IMR-90 (cell line): Measurements from ENCODE around the gene DOC2B. TPM values are rescaled to one million over a fixed set of nuclear protein-coding genes. Genes with fewer than 3 reads are reported as not detected.

Source experiments
- ATAC-seq: fragments of 200-7000 bp; cut with Tn5 transposase; 2 replicates; pipeline ENCODE4 v1.9.1; 2020; ENCODE audit warnings: low read depth, mild to moderate bottlenecking, moderate library complexity
- BruUV-seq: library from RNA; stranded (reverse); fragments of 400-500 nt; replicated peaks from 2 replicates; lab custom pipeline; 2021; lab: Mats Ljungman, UMichigan
- CTCF ChIA-PET: fragments of 300-600 bp; formaldehyde crosslinking; extraction: SDS; loops from one replicate; lab custom pipeline; 2021; ENCODE audit warnings: antibody characterized with exemption; lab: Yijun Ruan, JAX
- POLR2A ChIA-PET: fragments of 300-600 bp; sonication (Branson Sonifier 250); formaldehyde crosslinking; loops from one replicate; lab custom pipeline; 2022; ENCODE audit warnings: antibody characterized with exemption; ENCODE audit not compliant: unreplicated experiment; lab: Charles Lee
- DNase-seq: peaks from one replicate; pipeline ENCODE4 v3.0.0; 2013
- H2AFZ ChIP-seq: replicated peaks from 2 replicates; pipeline ENCODE3; 2013; ENCODE audit warnings: low read length, mild to moderate bottlenecking; ENCODE audit not compliant: poor library complexity
- H2AK5ac ChIP-seq: 2 replicates; pipeline ENCODE4 v1.6.1; 2013; ENCODE audit warnings: low read depth, low read length, inconsistent platforms
- H2AK9ac ChIP-seq: replicated peaks from 2 replicates; pipeline ENCODE3; 2013; ENCODE audit warnings: mild to moderate bottlenecking, low read depth, low read length, moderate library complexity; ENCODE audit not compliant: poor library complexity
- H2BK120ac ChIP-seq: 2 replicates; pipeline ENCODE4 v1.6.1; 2013; ENCODE audit warnings: low read depth, low read length, inconsistent platforms
- H2BK15ac ChIP-seq: 3 replicates; pipeline ENCODE4 v1.6.1; 2013; ENCODE audit warnings: low read depth, low read length, inconsistent platforms
- H2BK20ac ChIP-seq: 2 replicates; pipeline ENCODE4 v1.6.1; 2013; ENCODE audit warnings: low read depth, mild to moderate bottlenecking, inconsistent platforms, low read length, moderate library complexity
- H2BK5ac ChIP-seq: 2 replicates; pipeline ENCODE4 v1.6.1; 2013; ENCODE audit warnings: mild to moderate bottlenecking, low read depth, low read length, inconsistent platforms; ENCODE audit not compliant: poor library complexity, severe bottlenecking
- H3K14ac ChIP-seq: replicated peaks from 2 replicates; pipeline ENCODE4 v1.6.1; 2013; ENCODE audit warnings: low read depth, low read length, inconsistent platforms
- H3K18ac ChIP-seq: 2 replicates; pipeline ENCODE4 v1.6.1; 2013; ENCODE audit warnings: low read depth, low read length, control low read depth
- H3K23ac ChIP-seq: 2 replicates; pipeline ENCODE4 v1.6.1; 2013; ENCODE audit warnings: low read depth, low read length, inconsistent platforms
- H3K27ac ChIP-seq: 2 replicates; pipeline ENCODE4 v1.5.1; 2013; ENCODE audit warnings: mild to moderate bottlenecking, control low read depth, low read length; ENCODE audit not compliant: insufficient read depth
- H3K27me3 ChIP-seq: 2 replicates; pipeline ENCODE4 v1.6.1; 2013; ENCODE audit warnings: low read length; ENCODE audit not compliant: control insufficient read depth, insufficient read depth
- H3K36me3 ChIP-seq: 2 replicates; pipeline ENCODE4 v1.6.1; 2013; ENCODE audit warnings: low read length, mixed read lengths; ENCODE audit not compliant: control insufficient read depth, insufficient read depth
- H3K4ac ChIP-seq: 2 replicates; pipeline ENCODE4 v1.6.1; 2013; ENCODE audit warnings: low read depth, low read length, inconsistent platforms
- H3K4me1 ChIP-seq: 2 replicates; pipeline ENCODE4 v1.6.1; 2013; ENCODE audit warnings: low read length, mixed read lengths; ENCODE audit not compliant: control insufficient read depth, insufficient read depth
- H3K4me2 ChIP-seq: 2 replicates; pipeline ENCODE4 v1.6.1; 2013; ENCODE audit warnings: low read depth, mild to moderate bottlenecking, control low read depth, low read length, moderate library complexity
- H3K4me3 ChIP-seq: 2 replicates; pipeline ENCODE4 v1.5.1; 2013; ENCODE audit warnings: low read depth, mild to moderate bottlenecking, control low read depth, low read length, moderate library complexity; ENCODE audit not compliant: insufficient read depth
- H3K56ac ChIP-seq: 2 replicates; pipeline ENCODE4 v1.6.1; 2013; ENCODE audit warnings: low read length, inconsistent platforms; ENCODE audit not compliant: insufficient read depth; ENCODE audit errors: extremely low read depth
- H3K79me1 ChIP-seq, 2 experiments: 2 replicates each; pipeline ENCODE4 v1.6.1; 2013; ENCODE audit warnings: low read length in 2 of 2, inconsistent platforms in 1 of 2, low read depth in 1 of 2
- H3K9ac ChIP-seq: 2 replicates; pipeline ENCODE4 v1.6.1; 2013; ENCODE audit warnings: low read depth, low read length, control low read depth
- H3K9me1 ChIP-seq: 2 replicates; pipeline ENCODE4 v1.6.1; 2013; ENCODE audit warnings: low read length, inconsistent platforms; ENCODE audit not compliant: insufficient read depth
- H3K9me3 ChIP-seq: 2 replicates; pipeline ENCODE4 v1.6.1; 2013; ENCODE audit warnings: low read length; ENCODE audit not compliant: control insufficient read depth, insufficient read depth
- H4K20me1 ChIP-seq: 2 replicates; pipeline ENCODE4 v1.6.1; 2013; ENCODE audit warnings: low read length, inconsistent platforms; ENCODE audit not compliant: insufficient read depth
- H4K5ac ChIP-seq: 2 replicates; pipeline ENCODE4 v1.6.1; 2013; ENCODE audit warnings: mild to moderate bottlenecking, low read depth, low read length, control low read depth
- H4K8ac ChIP-seq, 2 experiments: 2 replicates each; pipeline ENCODE4 v1.6.1; 2013; ENCODE audit warnings: low read depth in 2 of 2, low read length in 2 of 2, control low read depth in 1 of 2, inconsistent platforms in 1 of 2
- H4K91ac ChIP-seq: 2 replicates; pipeline ENCODE4 v1.6.1; 2013; ENCODE audit warnings: low read depth, low read length, inconsistent platforms; ENCODE audit not compliant: insufficient read depth
- BHLHE40 ChIP-seq: fragments of 150-350 bp; IDR thresholded peaks from 2 replicates; pipeline ENCODE4 v1.6.1; 2016; ENCODE audit warnings: mild to moderate bottlenecking, low read depth, low read length
- CEBPB ChIP-seq: IDR thresholded peaks from 2 replicates; pipeline ENCODE4 v1.6.1; 2012; ENCODE audit warnings: low read depth, low read length, improper control_type of control experiment
- CHD1 ChIP-seq: IDR thresholded peaks from 2 replicates; pipeline ENCODE4 v1.6.1; 2012; ENCODE audit warnings: low read depth, low read length, improper control_type of control experiment
- ELK1 ChIP-seq: fragments of 150-350 bp; IDR thresholded peaks from 2 replicates; pipeline ENCODE4 v1.6.1; 2016; ENCODE audit warnings: low read depth, mild to moderate bottlenecking, low read length, moderate library complexity, borderline replicate concordance
- FOS ChIP-seq: fragments of 150-350 bp; IDR thresholded peaks from 2 replicates; pipeline ENCODE4 v1.6.1; 2016; ENCODE audit warnings: low read depth, low read length
- MAFK ChIP-seq: IDR thresholded peaks from 2 replicates; pipeline ENCODE4 v1.6.1; 2012; ENCODE audit warnings: low read depth, low read length, improper control_type of control experiment
- MAZ ChIP-seq: IDR thresholded peaks from 2 replicates; pipeline ENCODE4 v1.6.1; 2012; ENCODE audit warnings: low read depth, mild to moderate bottlenecking, low read length, improper control_type of control experiment, moderate library complexity, borderline replicate concordance
- MXI1 ChIP-seq: IDR thresholded peaks from 2 replicates; pipeline ENCODE4 v1.6.1; 2012; ENCODE audit warnings: low read depth, mild to moderate bottlenecking, low read length, moderate library complexity, borderline replicate concordance
- POLR2A ChIP-seq: IDR thresholded peaks from 2 replicates; pipeline ENCODE4 v1.6.1; 2012; ENCODE audit warnings: mild to moderate bottlenecking, low read depth, low read length
- RAD21 ChIP-seq: IDR thresholded peaks from 2 replicates; pipeline ENCODE4 v1.6.1; 2012; ENCODE audit warnings: low read length, improper control_type of control experiment
- RCOR1 ChIP-seq: IDR thresholded peaks from 2 replicates; pipeline ENCODE4 v1.6.1; 2012; ENCODE audit warnings: mild to moderate bottlenecking, low read length, improper control_type of control experiment; ENCODE audit not compliant: insufficient replicate concordance
- SMC3 ChIP-seq: fragments of 150-350 bp; IDR thresholded peaks from 2 replicates; pipeline ENCODE4 v1.6.1; 2016; ENCODE audit warnings: low read depth, mild to moderate bottlenecking, antibody characterized with exemption, low read length, moderate library complexity
- USF2 ChIP-seq: fragments of 150-350 bp; IDR thresholded peaks from 2 replicates; pipeline ENCODE4 v1.6.1; 2017; ENCODE audit warnings: mild to moderate bottlenecking, antibody characterized with exemption, low read length, low read depth
- WGBS, 2 experiments: methylation state at CpG; one replicate each; pipeline versions ENCODE4 v1.1.5 to v1.1.7; 2013; ENCODE audit warnings: missing lambda C conversion rate in 2 of 2; ENCODE audit not compliant: insufficient read length in 1 of 2; ENCODE audit errors: extremely low coverage in 2 of 2; 5-methylcytosine and 5-hydroxymethylcytosine counted together
- dilution Hi-C: fragments of 300-500 bp; cut with HindIII; formaldehyde crosslinking; loops from one replicate; pipeline ENCODE4 v1.14.3; 2018; ENCODE audit warnings: low sequenced_read_pairs; ENCODE audit not compliant: unreplicated experiment
- in situ Hi-C: fragments of 300-500 bp; cut with MboI; formaldehyde crosslinking; loops from 3 replicates; pipeline ENCODE4 v1.14.3; 2019; ENCODE audit warnings: low sequenced_read_pairs, inconsistent platforms, mixed read lengths
- intact Hi-C: fragments of 100-400 bp; cut with micrococcal nuclease; formaldehyde crosslinking; loops from 2 replicates; pipeline ENCODE4 v1.10.0; 2022
- polyA plus RNA-seq, 3 experiments: library from polyadenylated mRNA; depleted of rRNA; stranded (reverse); fragments of >200 nt; gene quantifications; 2 replicates each; pipeline ENCODE4 v1.2.3, GENCODE V29; 2012; ENCODE audit warnings: low replicate concordance in 1 of 3
- total RNA-seq: library from RNA; depleted of rRNA; stranded (reverse); fragments of >200 nt; gene quantifications from 2 replicates; pipeline ENCODE4 v1.2.3, GENCODE V29; 2012

The DOC2B gene
- total and polyA plus RNA-seq, 2 of the 4 experiments (the other 2 are of a cell fraction), result not detected

DNA sequence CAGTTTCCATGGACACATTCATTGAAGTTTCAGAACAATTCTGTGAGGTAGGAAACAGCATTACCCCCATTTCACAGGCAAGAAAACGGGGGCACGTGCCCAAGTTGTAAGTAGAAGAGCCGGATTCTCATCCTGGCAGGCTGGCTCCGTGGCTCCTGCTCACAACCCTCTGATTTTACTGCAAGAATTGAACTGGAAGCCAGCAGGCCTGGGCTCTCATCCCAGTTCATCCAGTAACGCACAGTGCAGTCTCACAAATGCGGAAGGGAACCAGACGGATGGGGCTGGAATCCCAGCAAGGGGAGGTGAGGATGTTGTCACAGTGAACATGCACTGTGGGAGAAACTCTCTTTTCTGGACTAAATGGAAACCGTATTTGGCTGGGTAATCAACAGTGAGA lies 40.7 kb upstream of the DOC2B start:
- Histone ChIP-seq H3K9me3 (no peaks in the 10 kb centered on the region), H3K36me3 (no peaks in the 10 kb centered on the region), H3K4ac (no peak overlapping the region), H2BK120ac (no peak overlapping the region), H4K5ac (no peak overlapping the region), H3K27me3 (peaks cover 2% of the 10 kb centered on the region; the same call in 1 of the 2 replicates), H3K23ac (no peak overlapping the region), H3K4me1 (no peaks in the 10 kb centered on the region), H4K20me1 (no peaks in the 10 kb centered on the region), H2AFZ (no peak overlapping the region), H3K9ac (no peak overlapping the region), H3K9me1 (no peaks in the 10 kb centered on the region), H4K8ac (no peak overlapping the region), H3K18ac (no peak overlapping the region), H3K4me2 (no peak overlapping the region), H3K14ac (no peak overlapping the region), H4K91ac (no peak overlapping the region), H2AK9ac (no peak overlapping the region), H2AK5ac (no peak overlapping the region), H3K56ac (no peak overlapping the region), H2BK5ac (no peak overlapping the region), H3K79me1 (no peaks in the 10 kb centered on the region), H2BK15ac (no peak overlapping the region), H2BK20ac (no peak overlapping the region), H3K4me3 (no peak overlapping the region), H3K27ac (no peak overlapping the region)
- TF ChIP-seq RAD21, result no peak
- no peak for TF ChIP-seq MXI1
- TF ChIP-seq USF2, result no peak
- no peak for TF ChIP-seq CHD1
- TF ChIP-seq BHLHE40, result no peak
- no peak for TF ChIP-seq FOS
- TF ChIP-seq CEBPB, result no peak
- TF ChIP-seq MAZ, result no peak
- TF ChIP-seq RCOR1, result no peak
- TF ChIP-seq MAFK, result no peak
- TF ChIP-seq ELK1, result no peak
- no peak for TF ChIP-seq POLR2A
- TF ChIP-seq SMC3, result no peak
- ChIA-PET CTCF (interaction anchor here (0.7 kb wide), 1 partner anchor 22 kb away, joined by 3 read pairs; no protein-coding TSS in a partner anchor), POLR2A (no interaction called here)
- 0% methylated on average over 1 of the region's 8 CpGs; no CpG with 5 or more reads in 1 of the 2 experiments for WGBS, 2 experiments
- dilution Hi-C loops (no loop called here), in situ Hi-C loops (no loop called here), intact Hi-C loops (no loop called here)
- BruUV-seq, result no TSS peak
- ATAC-seq (no peak), DNase-seq (no peak)
